H4 (cell line): ENCODE data around the gene STAT3. TPM values are rescaled to one million over a fixed set of nuclear protein-coding genes. Genes with fewer than 3 reads are reported as not detected.

ENCODE experiments used
- total RNA-seq: library from RNA; depleted of rRNA; stranded (reverse); fragments of >200 nt; shearing (Covaris generic); gene quantifications from 2 replicates; pipeline ENCODE4 v1.2.3, GENCODE V29; 2014; rRNA removed

Gene STAT3
- total RNA-seq, 1 experiment from 2014 or later: 77.5 TPM

Other genes with a start within 250 kb of the STAT3 start
- 67.3 and 79.9 TPM in 2 replicates for gene RAB5C, start 233.5 kb downstream of the STAT3 start, total RNA-seq
- gene KCNH4, start 207.3 kb downstream of the STAT3 start, total RNA-seq: 0.06 TPM in 1 of 2 replicates, not detected in the other
- not detected in 2 replicates for gene HCRT, start 203.0 kb downstream of the STAT3 start, total RNA-seq
- 1.5 and 1.9 TPM in 2 replicates for gene GHDC, start 193.9 kb downstream of the STAT3 start, total RNA-seq
- gene STAT5B, start 112.1 kb downstream of the STAT3 start, total RNA-seq: 13.7 and 25.0 TPM in 2 replicates
- 0.35 and 0.41 TPM in 2 replicates for gene STAT5A, start 99.9 kb downstream of the STAT3 start, total RNA-seq
- 53.8 and 69.6 TPM in 2 replicates for gene CAVIN1, start 34.8 kb upstream of the STAT3 start, total RNA-seq
- 20.7 and 21.5 TPM in 2 replicates for gene ATP6V0A1, start 70.4 kb upstream of the STAT3 start, total RNA-seq
- gene NAGLU, start 147.8 kb upstream of the STAT3 start, total RNA-seq: 18.7 and 35.1 TPM in 2 replicates
- 0.47 and 0.48 TPM in 2 replicates for gene HSD17B1, start 164.5 kb upstream of the STAT3 start, total RNA-seq
- gene COASY, start 173.7 kb upstream of the STAT3 start, total RNA-seq: 26.8 and 31.9 TPM in 2 replicates
- gene MLX, start 178.7 kb upstream of the STAT3 start, total RNA-seq: 23.2 and 31.9 TPM in 2 replicates
- 11.9 and 12.6 TPM in 2 replicates for gene PSMC3IP, start 189.3 kb upstream of the STAT3 start, total RNA-seq
- 28.7 and 49.5 TPM in 2 replicates for gene RETREG3, start 220.9 kb upstream of the STAT3 start, total RNA-seq
- 74.3 and 92.3 TPM in 2 replicates for gene TUBG1, start 221.2 kb upstream of the STAT3 start, total RNA-seq